HCT116 (cell line): ENCODE results near the gene TSPAN3. TPM values are rescaled to one million over a fixed set of nuclear protein-coding genes. Genes with fewer than 3 reads are reported as not detected.

Experiments used
- ATAC-seq: fragments of 200-7000 bp; cut with Tn5 transposase; 2 replicates; pipeline ENCODE4 v1.9.1; 2020; ENCODE audit warnings: mild to moderate bottlenecking, moderate library complexity
- BruUV-seq: library from RNA; stranded (reverse); fragments of 400-500 nt; replicated peaks from 2 replicates; lab custom pipeline; 2021; lab: Mats Ljungman, UMichigan
- CTCF ChIA-PET: fragments of 300-600 bp; sonication (Branson Sonifier 250); formaldehyde crosslinking; loops from one replicate; lab custom pipeline; 2021; ENCODE audit warnings: antibody characterized with exemption; lab: Charles Lee
- POLR2A ChIA-PET: fragments of 300-600, 350-600 bp; sonication (Branson Sonifier 250); formaldehyde crosslinking; loops from one replicate; lab custom pipeline; 2021; ENCODE audit warnings: antibody characterized with exemption; lab: Charles Lee
- RAD21 ChIA-PET, 2 experiments: fragments of 300-600 bp; sonication (Branson Sonifier 250); formaldehyde crosslinking; loops; one replicate each; lab custom pipeline; 2023; ENCODE audit warnings: low total read pairs in 2 of 2; ENCODE audit not compliant: uncharacterized antibody in 2 of 2, unreplicated experiment in 2 of 2, low non-redundant PET in 1 of 2; lab: Charles Lee
- DNase-seq: peaks from one replicate; pipeline ENCODE4 v3.0.0-alpha.2; 2010; ENCODE audit warnings: low read depth, low spot score
- H2AFZ ChIP-seq: fragments of 200-600 bp; shearing (Covaris generic), sonication (generic); 2 replicates; pipeline ENCODE4 v1.6.1; 2017; ENCODE audit warnings: low read depth, mixed run types, mixed read lengths, antibody characterized with exemption, low read length; ENCODE audit not compliant: poor library complexity, severe bottlenecking
- H3K27ac ChIP-seq: 2 replicates; pipeline ENCODE4 v1.5.1; 2012; ENCODE audit warnings: low read depth, low read length
- H3K27me3 ChIP-seq: fragments of 200-600 bp; sonication (generic); 2 replicates; pipeline ENCODE4 v1.6.1; 2016; ENCODE audit warnings: mixed run types, low read length, mixed read lengths; ENCODE audit not compliant: insufficient read depth
- H3K36me3 ChIP-seq, 2 experiments: fragments of 200-500 bp in 1 of 2; fragments of 200-600 bp in 1 of 2; sonication (Bioruptor generic) in 1 of 2; sonication (generic) in 1 of 2; 2 replicates each; pipeline versions ENCODE4 v1.5.1 to v1.6.1; 2014 to 2016; ENCODE audit warnings: low read length in 2 of 2, inconsistent platforms in 1 of 2, mixed read lengths in 1 of 2, mixed run types in 1 of 2; ENCODE audit not compliant: insufficient read depth in 2 of 2, control insufficient read depth in 1 of 2
- H3K4me1 ChIP-seq, 2 experiments: fragments of 200-600 bp in 1 of 2; sonication (generic) in 1 of 2; 2 replicates each; pipeline versions ENCODE4 v1.5.1 to v1.6.1; 2012 to 2017; ENCODE audit warnings: low read length in 2 of 2, inconsistent platforms in 1 of 2, mild to moderate bottlenecking in 1 of 2, mixed read lengths in 1 of 2, mixed run types in 1 of 2, moderate library complexity in 1 of 2; ENCODE audit not compliant: insufficient read depth in 2 of 2, control insufficient read depth in 1 of 2
- H3K4me2 ChIP-seq: fragments of 200-600 bp; sonication (generic); 2 replicates; pipeline ENCODE4 v1.6.1; 2017; ENCODE audit warnings: mixed run types, low read length, mixed read lengths
- H3K4me3 ChIP-seq, 2 experiments: fragments of 200-600 bp in 1 of 2; sonication (generic) in 1 of 2; replicated peaks in 1 of 2; 2 replicates each; pipeline ENCODE4 v1.5.1; 2011 to 2016; ENCODE audit warnings: low read length in 2 of 2, control low read depth in 1 of 2, low read depth in 1 of 2, mild to moderate bottlenecking in 1 of 2, mixed read lengths in 1 of 2, mixed run types in 1 of 2
- H3K79me2 ChIP-seq: fragments of 200-600 bp; sonication (generic); 2 replicates; pipeline ENCODE4 v1.6.1; 2017; ENCODE audit warnings: mild to moderate bottlenecking, mixed run types, low read length, moderate library complexity, mixed read lengths; ENCODE audit not compliant: insufficient read depth
- H3K9ac ChIP-seq: fragments of 200-600 bp; sonication (generic); 2 replicates; pipeline ENCODE4 v1.6.1; 2016; ENCODE audit warnings: low read length, mixed read lengths
- H3K9me2 ChIP-seq: fragments of 200-600 bp; sonication (generic), shearing (Covaris generic); 2 replicates; pipeline ENCODE4 v1.6.1; 2017; ENCODE audit warnings: mixed run types, mild to moderate bottlenecking, moderate library complexity; ENCODE audit not compliant: insufficient read depth
- H3K9me3 ChIP-seq, 2 experiments: fragments of 200-500 bp in 1 of 2; fragments of 200-600 bp in 1 of 2; sonication (Bioruptor generic) in 1 of 2; sonication (generic) in 1 of 2; 2 replicates each; pipeline ENCODE4 v1.6.1; 2014 to 2017; ENCODE audit warnings: low read length in 2 of 2, mixed read lengths in 2 of 2, inconsistent platforms in 1 of 2, low read depth in 1 of 2, mild to moderate bottlenecking in 1 of 2, mixed run types in 1 of 2, moderate library complexity in 1 of 2; ENCODE audit not compliant: control insufficient read depth in 1 of 2, insufficient read depth in 1 of 2
- H4K20me1 ChIP-seq: fragments of 200-600 bp; sonication (generic), shearing (Covaris generic); 2 replicates; pipeline ENCODE4 v1.6.1; 2017; ENCODE audit warnings: mixed run types, mild to moderate bottlenecking, moderate library complexity; ENCODE audit not compliant: insufficient read depth
- ATF3 ChIP-seq: IDR thresholded peaks from 2 replicates; pipeline ENCODE4 v1.6.1; 2012
- CEBPB ChIP-seq: IDR thresholded peaks from 2 replicates; pipeline ENCODE4 v1.6.1; 2012; ENCODE audit warnings: low read depth
- CTCF ChIP-seq, 3 experiments: fragments of 200-600 bp in 1 of 3; sonication (generic) in 1 of 3; IDR thresholded peaks in 2 of 3; conservative IDR thresholded peaks in 1 of 3; 2 replicates each; pipeline ENCODE4 v1.5.1; 2012 to 2017; ENCODE audit warnings: low read depth in 2 of 3, low read length in 2 of 3, antibody characterized with exemption in 1 of 3, borderline replicate concordance in 1 of 3, control low read depth in 1 of 3, mild to moderate bottlenecking in 1 of 3, mixed read lengths in 1 of 3, mixed run types in 1 of 3, moderate library complexity in 1 of 3; ENCODE audit not compliant: insufficient read depth in 1 of 3
- EGR1 ChIP-seq: IDR thresholded peaks from 2 replicates; pipeline ENCODE4 v1.6.1; 2012; ENCODE audit warnings: low read depth
- JUND ChIP-seq: IDR thresholded peaks from 2 replicates; pipeline ENCODE4 v1.6.1; 2012
- POLR2A ChIP-seq: IDR thresholded peaks from 2 replicates; pipeline ENCODE4 v1.7.0; 2011; ENCODE audit warnings: borderline replicate concordance; ENCODE audit not compliant: insufficient read depth, insufficient read length; ENCODE audit errors: extremely low read depth
- POLR2AphosphoS5 ChIP-seq: IDR thresholded peaks from 2 replicates; pipeline ENCODE4 v1.6.1; 2011; ENCODE audit warnings: mild to moderate bottlenecking, low read depth, low read length, moderate library complexity
- SIN3A ChIP-seq: IDR thresholded peaks from 2 replicates; pipeline ENCODE4 v1.6.1; 2012; ENCODE audit warnings: low read depth
- ZBTB33 ChIP-seq: IDR thresholded peaks from 2 replicates; pipeline ENCODE4 v1.6.1; 2011; ENCODE audit warnings: mild to moderate bottlenecking, low read length, moderate library complexity; ENCODE audit not compliant: insufficient replicate concordance; ENCODE audit errors: extremely low read depth
- intact Hi-C: fragments of 100-400 bp; cut with micrococcal nuclease; formaldehyde crosslinking; loops from 2 replicates; pipeline ENCODE4 v1.10.0; 2022
- total RNA-seq: library from RNA; stranded (reverse); gene quantifications from one replicate; pipeline ENCODE4 v1.2.1, GENCODE V29; 2021; ENCODE audit not compliant: unreplicated experiment
- TF ChIP-seq, protein P1 (sequence below): IDR thresholded peaks from 2 replicates; pipeline ENCODE4 v1.6.1; 2012

TSPAN3 gene
- total RNA-seq, 1 experiment from 2014 or later = 140 TPM

DNA sequence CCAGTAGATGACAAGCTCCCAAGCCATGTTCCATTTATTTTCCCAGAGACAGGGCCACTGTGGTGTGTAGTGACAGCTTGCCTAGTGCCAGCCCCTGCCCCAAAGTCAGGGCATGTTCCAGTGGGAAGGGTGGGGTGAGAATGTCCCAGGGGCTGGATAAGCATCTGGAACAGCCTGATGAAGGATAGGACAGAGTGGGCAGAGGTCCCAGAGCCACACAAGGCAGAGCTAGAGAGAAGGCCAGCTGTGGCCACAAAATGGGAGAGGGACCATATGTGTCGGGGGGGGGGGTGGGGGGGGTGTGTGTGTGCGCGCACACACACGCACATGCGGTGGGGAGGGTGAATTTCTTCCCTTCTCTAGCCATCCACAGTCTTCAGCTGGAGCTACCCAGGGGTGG, 27.0 kb upstream of the TSPAN3 start:
- intact Hi-C loops = no loop called here
- no peaks in the 10 kb centered on the region for H3K4me1 ChIP-seq
- H3K79me2 ChIP-seq = no peaks in the 10 kb centered on the region
- H3K27me3 ChIP-seq = no peaks in the 10 kb centered on the region
- peaks cover 0 to 3% of the 10 kb centered on the region in 2 experiments; a peak in 1 of 4 replicates for H3K9me3 ChIP-seq
- no peak overlapping the region for H3K4me3 ChIP-seq
- RAD21 ChIA-PET = no interaction called here
- DNase-seq (no peak), ATAC-seq (no peak)
- H3K9me2 ChIP-seq = no peaks in the 10 kb centered on the region
- no peaks in the 10 kb centered on the region for H3K36me3 ChIP-seq
- H2AFZ ChIP-seq = no peak overlapping the region
- H3K27ac ChIP-seq = no peak overlapping the region
- no peak overlapping the region for H3K4me2 ChIP-seq
- no TSS peak for BruUV-seq
- POLR2A ChIA-PET = no interaction called here
- CTCF ChIA-PET = interaction anchor here (0.6 kb wide), 1 partner anchor 1142 kb away, joined by 3 read pairs; no protein-coding TSS in a partner anchor
- H4K20me1 ChIP-seq = no peaks in the 10 kb centered on the region
- no peak for TF ChIP-seq ATF3
- no peak for TF ChIP-seq POLR2AphosphoS5
- TF ChIP-seq JUND = no peak
- TF ChIP-seq CTCF (IDR thresholded peaks at IDR 0.05 in 2 of 3, conservative IDR thresholded peaks at IDR 0.05 in 1 of 3; ENCODE audit: borderline replicate concordance in 1 of 3, insufficient read depth in 1 of 3, low read depth in 2 of 3, low read length in 2 of 3) = no peak
- no peak for TF ChIP-seq ZBTB33
- TF ChIP-seq EGR1 = no peak
- no peak for TF ChIP-seq SIN3A
- TF ChIP-seq, protein P1, sequence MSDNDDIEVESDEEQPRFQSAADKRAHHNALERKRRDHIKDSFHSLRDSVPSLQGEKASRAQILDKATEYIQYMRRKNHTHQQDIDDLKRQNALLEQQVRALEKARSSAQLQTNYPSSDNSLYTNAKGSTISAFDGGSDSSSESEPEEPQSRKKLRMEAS = no peak
- TF ChIP-seq CEBPB = no peak
- TF ChIP-seq POLR2A = no peak
- H3K9ac ChIP-seq = no peak overlapping the region
